ENCODE measurements around the gene URB1. TPM values are rescaled to one million over a fixed set of nuclear protein-coding genes. Genes with fewer than 3 reads are reported as not detected.

Gene URB1, protein sequence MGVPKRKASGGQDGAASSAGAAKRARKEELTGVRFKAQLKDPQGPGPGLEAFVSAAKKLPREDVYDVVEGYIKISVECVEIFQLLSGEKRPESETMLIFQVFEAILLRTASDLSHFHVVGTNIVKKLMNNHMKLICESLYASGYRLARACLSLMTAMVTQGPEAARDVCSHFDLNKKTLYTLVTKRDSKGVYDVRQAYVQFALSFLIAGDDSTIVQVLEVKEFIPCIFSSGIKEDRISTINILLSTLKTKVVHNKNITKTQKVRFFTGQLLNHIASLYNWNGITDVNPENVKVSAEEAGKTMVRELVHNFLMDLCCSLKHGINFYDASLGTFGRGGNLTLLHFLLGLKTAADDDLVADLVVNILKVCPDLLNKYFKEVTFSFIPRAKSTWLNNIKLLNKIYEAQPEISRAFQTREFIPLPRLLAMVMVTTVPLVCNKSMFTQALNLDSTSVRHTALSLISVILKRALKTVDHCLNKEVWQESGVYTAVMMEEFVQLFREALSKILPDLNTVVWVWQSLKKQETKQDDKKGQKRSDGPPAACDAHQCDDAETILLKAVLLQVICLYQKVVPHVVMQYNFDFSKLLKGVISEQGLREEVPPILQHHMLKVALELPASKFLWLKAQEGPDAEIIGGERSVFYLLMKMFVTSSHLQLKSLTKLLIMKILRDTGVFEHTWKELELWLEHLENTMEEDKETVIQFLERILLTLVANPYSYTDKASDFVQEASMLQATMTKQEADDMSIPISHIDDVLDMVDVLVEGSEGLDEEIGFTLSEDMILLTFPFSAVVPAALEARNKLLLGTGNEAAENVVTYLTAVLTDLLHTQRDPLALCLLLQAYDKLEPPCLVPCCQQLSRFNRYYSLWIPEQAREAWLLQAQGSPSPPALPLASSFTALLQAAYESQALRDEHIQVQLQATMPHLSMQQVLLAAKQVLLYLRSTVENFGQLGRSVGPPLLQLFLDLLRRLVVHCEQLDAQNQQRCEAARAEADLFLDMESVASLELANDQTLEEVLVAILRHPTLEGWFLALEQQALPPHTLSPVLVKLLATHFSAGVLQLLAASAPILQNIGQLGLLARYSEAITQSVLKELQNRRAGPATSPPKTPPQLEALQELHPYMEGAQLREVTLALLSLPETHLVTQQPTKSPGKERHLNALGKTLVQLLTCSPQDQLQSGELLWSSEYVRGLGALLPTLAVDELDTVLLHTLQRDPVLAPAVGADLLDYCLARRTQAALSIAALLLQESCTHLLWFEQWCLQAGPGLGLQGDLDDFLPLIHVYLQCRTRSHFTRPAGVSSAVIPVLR (N-terminal part only)
- 23.1 and 28.4 TPM in 2 replicates for total RNA-seq

DNA sequence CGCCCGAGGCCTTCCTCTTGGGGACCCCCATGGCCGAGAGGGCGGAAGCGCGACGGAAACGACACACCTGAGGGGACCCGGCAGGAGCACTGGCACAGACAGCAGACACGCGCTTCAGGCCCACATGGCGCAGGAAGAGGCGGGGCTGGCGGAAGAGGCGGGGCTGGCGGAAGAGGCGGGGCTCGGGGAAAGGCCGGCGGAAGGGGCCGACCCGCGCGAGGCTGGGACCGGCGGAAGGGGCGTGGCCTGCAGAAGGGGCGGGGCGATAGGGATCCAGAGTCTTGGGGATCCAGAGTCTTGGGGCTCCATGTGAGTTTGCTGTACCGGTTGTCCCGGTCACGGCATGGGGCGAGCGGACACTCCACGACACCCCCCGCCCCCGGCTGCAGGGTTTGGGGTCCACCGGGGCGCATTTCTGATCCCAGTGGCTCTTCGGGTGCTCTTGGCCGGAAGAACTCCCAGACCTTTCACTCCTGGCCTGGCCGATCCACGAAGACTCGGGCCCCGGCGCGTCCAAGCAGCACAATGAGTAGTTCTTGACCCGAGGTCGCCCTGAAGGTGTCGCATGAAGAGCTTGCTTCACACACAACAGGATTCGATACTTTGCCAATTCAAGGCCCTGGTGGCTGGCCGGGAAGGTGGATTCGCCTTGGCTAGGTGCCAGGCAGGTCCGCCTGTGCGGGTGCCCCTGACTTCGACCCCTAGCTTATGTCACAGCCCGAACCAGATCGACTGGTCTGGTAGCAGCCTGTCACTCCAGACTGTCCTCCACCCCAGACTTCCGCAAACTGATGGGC, at the start of gene URB1:
TSS of gene URB1 (minus strand) at position 133 of the 797 bp plus-strand sequence. CDS start at position 31, 102 bp downstream.

DNA sequence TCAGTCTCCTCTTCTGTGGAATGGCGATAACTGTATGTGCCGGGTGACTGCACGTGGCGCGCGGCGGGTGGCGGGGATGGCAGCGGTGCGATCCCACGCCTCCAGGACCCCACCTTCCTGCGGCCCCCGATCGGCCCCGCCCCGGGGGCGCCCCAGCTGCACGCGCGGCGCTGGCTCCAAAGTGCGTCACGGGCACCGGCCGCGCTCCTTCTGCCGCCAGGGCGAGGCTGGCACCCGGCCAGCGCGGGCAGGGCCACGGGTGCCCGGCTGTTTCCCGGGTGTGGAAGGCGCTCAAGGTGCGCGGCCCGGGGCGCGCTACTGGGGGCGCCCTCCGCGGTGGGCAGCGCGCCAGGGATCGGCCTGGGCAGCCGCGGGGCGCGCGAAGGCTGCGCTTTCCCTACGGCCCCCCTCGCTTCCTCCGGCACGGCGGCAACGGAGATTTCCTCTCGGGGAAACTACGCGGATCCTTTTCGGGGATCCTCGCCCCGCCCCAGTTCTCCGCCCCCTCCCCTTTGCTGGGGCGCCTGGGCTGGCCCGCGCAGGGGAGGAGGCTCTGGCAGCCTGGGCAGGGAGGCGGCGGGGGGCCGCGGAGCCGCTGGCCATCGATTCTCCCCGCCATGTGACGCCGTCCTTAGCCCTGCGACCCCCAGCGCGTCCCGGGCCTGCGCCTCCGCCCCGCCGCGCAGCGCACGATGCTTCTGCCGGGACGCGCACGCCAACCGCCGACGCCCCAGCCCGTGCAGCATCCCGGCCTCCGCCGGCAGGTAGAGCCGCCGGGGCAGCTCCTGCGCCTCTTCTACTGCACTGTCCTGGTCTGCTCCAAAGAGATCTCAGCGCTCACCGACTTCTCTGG, 19.6 kb upstream of the URB1 start, which contains the start of gene EVA1C:
TSS of gene EVA1C (plus strand) at position 545 of the 853 bp plus-strand sequence. CDS start at position 693, 148 bp downstream.

DNA sequence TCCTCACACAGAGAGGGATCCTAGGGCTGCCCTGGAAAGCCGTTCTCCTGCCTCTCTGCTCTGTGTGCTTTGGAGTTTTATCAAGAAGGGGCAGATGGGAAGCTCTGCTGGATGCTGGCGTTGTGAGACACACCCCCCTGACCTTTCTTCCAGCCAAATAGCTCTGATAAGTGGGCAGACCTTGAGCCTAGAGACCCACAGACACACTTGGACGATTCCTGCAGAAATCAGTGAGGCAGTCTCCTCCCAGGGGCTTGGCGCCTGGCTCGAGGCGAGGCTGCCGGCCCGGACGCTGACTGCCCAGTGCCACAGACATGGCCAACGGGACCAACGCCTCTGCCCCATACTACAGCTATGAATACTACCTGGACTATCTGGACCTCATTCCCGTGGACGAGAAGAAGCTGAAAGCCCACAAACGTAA, 94.1 kb downstream of the URB1 start, which contains the start of gene MRAP:
TSS of gene MRAP (plus strand) at position 198 of the 424 bp plus-strand sequence. CDS start at position 315, 117 bp downstream.

DNA sequence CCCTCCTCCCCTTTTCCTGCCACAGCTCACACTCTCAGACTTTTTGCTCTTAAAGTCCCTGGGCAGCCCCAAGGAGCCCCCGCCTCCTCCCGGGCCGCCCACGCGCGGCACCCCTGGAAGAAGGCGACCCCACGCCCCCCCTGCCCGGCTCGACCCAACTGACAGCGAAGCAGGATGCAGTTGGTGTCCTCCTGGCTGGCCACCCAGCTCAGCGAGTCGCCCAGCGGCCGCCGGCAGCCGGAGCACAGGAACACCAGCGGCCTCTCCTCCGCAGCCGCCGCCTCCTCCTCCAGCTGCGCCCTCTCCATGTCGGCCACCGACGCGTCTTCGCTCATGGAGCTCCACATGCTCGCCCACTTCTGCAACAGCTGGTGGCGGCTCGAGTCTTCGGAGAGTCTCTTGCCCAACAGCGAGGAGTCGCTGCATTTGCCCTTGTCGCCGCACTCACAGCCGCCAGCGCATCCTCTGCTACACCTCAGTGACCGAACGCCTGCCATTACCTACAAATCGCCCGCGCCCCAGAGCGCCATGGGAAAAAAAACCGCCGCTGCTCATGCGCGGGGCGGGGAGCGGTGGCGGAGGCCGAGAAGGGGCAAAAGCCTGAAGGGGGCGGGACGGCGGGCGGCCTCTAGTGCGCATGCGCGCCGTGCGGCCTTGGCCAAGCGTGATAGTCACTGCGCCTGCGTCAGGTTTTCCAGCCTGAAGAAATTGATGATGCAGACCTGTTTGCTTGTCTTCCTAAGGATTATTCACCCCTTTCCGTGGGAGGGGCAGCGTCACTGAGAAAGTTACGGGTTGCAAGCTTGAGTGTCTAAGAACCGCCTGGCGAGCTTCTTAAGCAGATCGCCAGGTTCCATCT, 114.1 kb downstream of the URB1 start, which contains the start of gene MIS18A:
TSS of gene MIS18A (minus strand) at position 532 of the 859 bp plus-strand sequence. CDS start at position 497, 35 bp downstream.

Small RNA genes within 50 kb of the gene (small RNA-seq; reads per million reads assigned to genes)
- 85.7 reads per million, percentile 98 among the genes with 10 or more reads in this experiment for gene SNORA80A

Other genes starting within 250 kb of the URB1 start
- gene MIS18A, start 114.0 kb downstream of the URB1 start, total RNA-seq, result 2.3 and 2.4 TPM in 2 replicates
- gene MRAP, start 94.2 kb downstream of the URB1 start, total RNA-seq, result not detected in 2 replicates
- 4.4 and 4.9 TPM in 2 replicates for gene EVA1C, start 19.7 kb upstream of the URB1 start, total RNA-seq
- gene TCP10L, start 192.5 kb upstream of the URB1 start, total RNA-seq, result under 0.01 TPM in 1 of 2 replicates, not detected in the other
- gene CFAP298, start 219.4 kb upstream of the URB1 start, total RNA-seq, result 8.9 and 12.4 TPM in 2 replicates

All from hair follicle dermal papilla cell (primary cell).